A172 (cell line): ENCODE measurements around the gene TNFRSF8. TPM values are rescaled to one million over a fixed set of nuclear protein-coding genes. Genes with fewer than 3 reads are reported as not detected.

ENCODE experiments used
- DNase-seq: peaks from one replicate; pipeline ENCODE4 v3.0.0-alpha.2; 2015; ENCODE audit warnings: low spot score
- total RNA-seq: library from RNA; depleted of rRNA; stranded (reverse); fragments of >200 nt; shearing (Covaris generic); gene quantifications from 2 replicates; pipeline ENCODE4 v1.2.3, GENCODE V29; 2014; rRNA removed

Gene TNFRSF8
- total RNA-seq, 1 experiment from 2014 or later: 0.38 TPM

DNA sequence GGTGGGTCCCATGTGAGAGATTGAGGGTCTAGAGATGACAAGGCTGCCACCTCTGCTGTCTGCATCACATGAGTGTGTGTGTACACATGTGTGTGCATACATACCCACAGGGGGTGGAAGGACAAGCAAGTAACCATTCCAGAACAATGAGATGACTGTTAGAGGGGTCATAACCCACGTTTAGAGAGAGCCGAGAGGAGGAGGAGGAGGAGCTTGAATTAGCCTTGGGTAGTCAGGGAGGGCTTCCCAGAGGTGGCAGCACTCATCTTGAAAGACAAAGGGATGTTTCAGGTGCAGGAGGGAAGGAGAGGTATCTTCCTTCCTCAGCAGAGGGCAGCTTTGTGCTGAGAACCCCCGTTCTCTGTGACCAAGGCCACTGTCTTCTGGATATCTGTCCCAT is 125.0 kb downstream of the TNFRSF8 start:
- no peak for DNase-seq

DNA sequence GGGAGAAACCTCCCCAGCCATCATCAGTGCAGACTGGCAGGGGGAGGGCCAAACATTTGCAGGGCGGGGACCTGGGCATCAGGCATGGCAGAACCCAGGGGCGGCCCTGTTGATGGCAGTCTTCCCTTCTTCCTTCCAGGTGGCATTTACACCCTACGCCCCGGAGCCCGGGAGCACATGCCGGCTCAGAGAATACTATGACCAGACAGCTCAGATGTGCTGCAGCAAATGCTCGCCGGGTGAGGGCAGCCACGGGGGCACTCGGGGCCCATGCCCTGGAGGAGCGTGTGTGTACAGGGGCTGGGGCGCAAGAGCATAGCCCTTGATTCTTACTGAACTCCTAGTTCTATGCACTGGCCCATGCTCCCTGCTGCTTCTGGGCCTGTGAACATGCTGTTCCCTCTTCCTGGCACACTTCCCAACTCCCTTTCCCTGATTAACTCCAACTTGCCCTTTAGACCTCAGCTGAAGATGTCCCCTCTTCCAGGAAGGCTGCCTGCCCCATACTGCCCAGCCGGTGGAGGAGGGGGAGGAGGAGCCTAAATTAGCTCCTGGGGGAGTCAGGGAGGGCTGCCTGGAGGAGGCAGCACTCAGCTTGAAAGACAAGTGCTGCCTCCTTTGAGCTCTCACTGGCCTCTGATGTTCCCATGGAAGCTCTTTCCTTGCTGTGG is 125.7 kb downstream of the TNFRSF8 start:
- no peak for DNase-seq

DNA sequence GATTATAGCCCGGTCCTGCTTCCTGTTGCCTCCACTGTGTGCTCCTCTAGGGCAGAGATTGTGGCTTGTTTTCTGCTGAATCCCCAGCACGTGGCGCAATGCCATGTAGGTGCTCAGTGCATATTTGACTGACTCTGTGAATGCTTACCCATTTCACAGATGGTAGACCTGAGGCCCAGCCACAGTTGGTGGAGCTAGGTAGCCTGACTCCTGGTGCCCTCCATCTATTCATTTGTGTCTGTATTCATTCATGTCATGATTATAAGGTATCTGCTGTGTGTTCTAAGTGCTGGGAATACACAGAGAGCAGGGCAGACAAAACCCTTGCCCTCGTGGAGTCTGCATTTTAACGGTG is 126.2 kb downstream of the TNFRSF8 start:
- no peak for DNase-seq

- no peak for DNase-seq
Measured at GRCh38 chr1:12191242-12192032, 128.3 kb downstream of the TNFRSF8 start.

Other genes starting within 250 kb of the TNFRSF8 start
- not detected in 2 replicates for gene NPPA, start 215.5 kb upstream of the TNFRSF8 start, total RNA-seq
- gene NPPB, start 204.4 kb upstream of the TNFRSF8 start, total RNA-seq: 6.5 and 12.8 TPM in 2 replicates
- gene KIAA2013, start 136.9 kb upstream of the TNFRSF8 start, total RNA-seq: 37.5 and 42.5 TPM in 2 replicates
- gene PLOD1, start 128.6 kb upstream of the TNFRSF8 start, total RNA-seq: 58.0 and 68.4 TPM in 2 replicates
- 51.1 and 52.2 TPM in 2 replicates for gene MFN2, start 82.9 kb upstream of the TNFRSF8 start, total RNA-seq
- gene MIIP, start 43.8 kb upstream of the TNFRSF8 start, total RNA-seq: 22.8 and 41.6 TPM in 2 replicates
- gene TNFRSF1B, start 103.7 kb downstream of the TNFRSF8 start, total RNA-seq: not detected in 2 replicates
- gene VPS13D, start 166.7 kb downstream of the TNFRSF8 start, total RNA-seq: 5.8 and 6.8 TPM in 2 replicates